Measurements from ENCODE around the gene FNDC7.
"Not testable (repeated sequence)": the region's sequence is repeated elsewhere in the genome, so short reads cannot be mapped to it uniquely, and the experiment has no call there.

The FNDC7 gene

DNA sequence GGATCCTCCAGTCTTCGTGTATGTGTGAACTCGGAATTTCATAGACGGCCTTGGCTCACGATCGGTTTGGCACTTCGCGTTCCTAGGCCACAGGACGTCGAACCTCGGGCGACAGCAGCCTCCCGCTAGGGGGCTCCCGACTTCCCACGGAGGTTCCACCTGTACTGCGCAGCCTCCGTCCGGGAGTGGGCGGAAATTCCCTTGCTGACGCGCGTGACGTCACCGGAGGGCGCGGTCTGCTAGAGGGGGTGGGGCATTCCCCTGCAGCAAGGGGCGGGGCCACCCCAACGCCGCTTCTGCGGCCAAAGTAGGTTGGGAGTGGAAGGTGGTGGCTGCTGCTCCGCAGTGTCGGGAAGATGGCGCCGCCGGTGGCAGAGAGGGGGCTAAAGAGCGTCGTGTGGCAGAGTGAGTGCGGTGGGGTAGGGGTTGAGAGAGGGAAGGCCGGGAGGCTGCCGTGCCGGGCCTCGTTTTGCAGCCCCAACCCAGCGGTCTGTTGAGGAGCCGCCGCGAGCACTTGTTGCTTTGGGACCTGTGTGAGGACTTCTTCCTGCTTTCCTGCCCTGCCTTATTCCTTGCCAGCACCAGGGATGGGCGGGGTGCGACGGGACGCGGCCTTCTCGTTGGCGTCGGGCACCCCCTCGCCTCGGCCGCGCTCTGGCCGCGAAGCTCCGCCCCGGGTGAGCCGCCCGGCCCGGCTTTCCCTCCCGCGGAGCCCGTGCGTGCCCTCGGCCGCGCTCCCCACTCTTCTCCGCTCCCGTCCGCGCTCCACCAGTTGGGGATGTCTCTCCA, 33.9 kb downstream of the FNDC7 start, which contains the start of gene STXBP3:
Gene STXBP3 (plus strand): TSS at position 293 of the 789 bp plus-strand sequence. CDS start 64 bp downstream, at position 357.
- peak; percentile 98 for DNase-seq

- DNase-seq = peak; percentile 55
These were observed 34.6 kb downstream of the FNDC7 start for GRCh38 chr1:108747171-108747850.

GRCh38 chr1:108747898-108748297, 35.2 kb downstream of the FNDC7 start:
- DNase-seq = no peak

DNA sequence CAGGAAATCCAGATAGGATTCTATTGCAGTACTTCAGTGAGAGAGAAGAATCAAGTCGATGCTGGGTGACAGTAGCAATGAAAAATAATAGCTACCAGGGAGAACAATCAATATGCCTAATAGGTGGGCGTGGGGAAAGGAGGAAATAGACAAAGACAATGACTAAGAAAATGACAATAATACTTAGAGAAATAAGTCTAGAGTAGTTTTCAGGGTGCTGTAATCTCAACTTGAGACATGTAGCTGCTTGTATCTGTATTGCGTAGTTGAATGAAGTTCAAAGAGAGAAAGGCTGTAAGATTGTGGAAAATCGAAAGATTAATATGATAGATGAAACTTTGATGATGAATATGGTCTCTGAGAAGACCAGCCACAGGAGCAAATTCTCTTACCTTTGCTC, 36.4 kb downstream of the FNDC7 start:
- DNase-seq = no peak

GRCh38 chr1:108750476-108751181, 37.9 kb downstream of the FNDC7 start:
- no peak for DNase-seq

DNA sequence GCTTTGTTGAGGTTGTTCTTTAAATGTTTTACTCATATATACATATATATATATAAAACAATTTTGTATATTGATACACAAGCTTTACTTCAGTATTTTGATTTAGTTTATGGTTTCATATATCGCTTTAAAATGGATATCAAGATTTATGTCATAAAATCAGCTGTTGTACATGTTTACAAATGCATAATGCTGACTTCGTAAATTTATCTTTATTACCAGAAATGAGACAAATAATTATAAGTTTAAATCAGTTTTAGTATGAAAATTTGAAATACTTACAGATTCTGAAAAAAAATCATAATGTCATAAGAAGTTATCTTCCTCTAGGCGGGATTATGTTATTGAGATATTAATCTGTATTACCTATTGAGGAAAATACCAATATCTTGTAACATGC, 40.7 kb downstream of the FNDC7 start:
- DNase-seq = no peak

DNA sequence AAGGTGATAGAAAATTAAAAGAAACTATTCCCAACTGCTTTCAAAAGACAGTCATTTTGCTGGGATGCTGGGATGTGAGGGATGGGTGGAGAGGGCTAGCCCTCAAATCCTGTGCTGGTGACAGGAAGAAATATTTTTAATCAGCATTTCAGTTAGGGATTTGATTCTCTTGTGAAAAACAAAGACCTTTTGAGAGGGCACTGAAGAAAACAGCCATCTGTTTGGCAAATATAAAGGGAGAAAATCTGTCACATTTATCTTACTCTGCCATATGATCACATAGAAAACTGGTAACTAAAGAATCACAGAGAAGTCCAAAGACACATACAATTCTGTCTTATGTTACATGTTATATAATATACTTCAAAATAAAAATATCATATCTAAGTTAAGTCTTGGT, 46.1 kb downstream of the FNDC7 start:
- peak; percentile 29 for DNase-seq

GRCh38 chr1:108767115-108767514, 54.4 kb downstream of the FNDC7 start:
- no peak for DNase-seq

GRCh38 chr1:108767708-108768107, 55.0 kb downstream of the FNDC7 start:
- no peak for DNase-seq

- no peak for DNase-seq
These were observed 65.1 kb downstream of the FNDC7 start for GRCh38 chr1:108777839-108778238.

DNA sequence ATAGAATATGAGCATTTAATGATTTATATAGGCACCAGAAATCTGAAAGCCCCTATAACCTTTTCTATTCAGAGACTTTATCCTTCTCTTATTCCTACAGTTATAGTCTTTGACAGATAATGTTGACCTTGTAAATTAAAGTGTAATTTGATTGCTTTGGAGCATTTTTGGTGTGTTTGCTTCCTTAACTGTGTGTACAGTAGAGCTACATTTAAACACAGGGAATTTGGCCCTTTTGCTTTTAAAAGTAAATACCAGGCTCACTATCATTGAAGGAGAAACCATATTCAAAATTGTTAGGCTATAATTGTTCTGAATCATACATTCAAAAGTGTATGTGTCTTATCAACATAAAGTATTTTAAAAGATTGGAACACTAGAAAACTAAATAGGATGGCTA, 66.7 kb downstream of the FNDC7 start:
- no peak for DNase-seq

- no peak for DNase-seq
These were observed 68.3 kb downstream of the FNDC7 start for GRCh38 chr1:108780937-108781574.

DNA sequence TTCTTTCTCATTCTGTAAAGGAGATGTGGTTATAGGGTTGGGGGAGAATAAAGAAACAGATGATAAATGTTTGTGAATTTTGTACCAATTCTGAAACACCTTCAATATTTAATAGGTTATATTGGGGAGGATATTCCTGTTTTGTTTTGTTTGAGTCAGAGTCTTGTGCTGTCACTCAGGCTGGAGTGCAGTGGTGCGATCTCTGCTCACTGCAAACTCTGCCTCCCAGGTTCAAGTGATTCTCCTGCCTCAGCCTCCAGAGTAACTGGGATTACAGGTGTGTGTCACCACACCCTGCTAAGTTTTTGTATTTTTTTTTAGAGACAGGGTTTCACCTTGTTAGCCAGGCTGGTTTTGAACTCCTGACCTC, 68.9 kb downstream of the FNDC7 start:
- not testable (repeated sequence) for DNase-seq

DNA sequence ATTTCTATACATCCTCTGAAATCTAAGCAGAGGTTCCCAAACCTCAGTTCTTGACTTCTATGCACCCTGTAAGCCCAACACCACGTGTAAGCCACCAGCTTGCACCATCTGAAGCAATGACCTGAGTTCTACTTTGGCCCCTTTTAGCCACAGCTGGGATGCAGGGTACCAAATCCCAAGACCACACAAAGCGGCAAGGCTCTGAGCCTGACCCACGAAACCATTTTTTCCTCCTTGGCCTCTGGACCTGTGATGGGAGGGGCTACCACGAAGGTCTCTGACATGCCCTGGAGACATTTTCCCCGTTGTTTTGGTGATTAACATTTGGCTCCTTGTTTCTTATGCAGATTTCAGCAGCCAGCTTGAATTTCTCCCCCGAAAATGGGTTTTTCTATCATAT, 72.6 kb downstream of the FNDC7 start:
- DNase-seq = no peak

DNA sequence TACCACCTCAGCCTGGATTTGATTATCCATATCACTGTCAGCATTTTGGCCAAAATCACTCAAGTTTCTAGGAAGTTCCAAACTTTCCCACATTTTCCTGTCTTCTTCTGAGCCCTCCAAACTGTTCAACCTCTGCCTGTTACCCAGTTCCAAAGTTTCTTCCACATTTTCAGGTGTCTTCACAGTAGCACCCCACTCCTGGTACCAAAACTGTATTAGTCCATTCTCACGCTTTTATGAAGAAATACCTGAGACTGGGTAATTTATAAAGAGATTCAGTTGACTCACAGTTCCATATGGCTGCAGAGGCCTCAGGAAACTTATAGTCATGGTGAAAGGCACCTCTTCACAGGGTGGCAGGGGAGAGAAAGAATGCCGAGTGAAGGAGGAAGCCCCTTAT, 73.2 kb downstream of the FNDC7 start:
- no peak for DNase-seq

DNA sequence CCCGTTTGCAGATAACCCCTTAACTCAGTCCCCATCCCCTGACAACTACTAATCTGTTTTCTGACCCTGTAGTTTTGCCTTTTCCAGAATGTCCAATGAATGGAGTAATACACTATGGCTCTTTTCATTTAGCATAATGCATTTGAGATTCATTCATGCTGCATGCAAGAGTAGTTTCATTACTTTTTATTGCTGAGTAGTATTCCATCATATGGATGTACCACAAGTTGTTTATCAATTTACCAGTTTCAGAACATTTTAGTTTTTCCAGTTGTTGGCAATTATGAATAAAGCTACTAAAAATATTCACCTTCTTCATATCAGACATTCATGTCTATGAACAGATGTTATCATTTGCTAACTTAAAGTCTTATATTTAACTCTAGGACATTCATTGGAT, 79.1 kb downstream of the FNDC7 start:
- no peak for DNase-seq

Data from NCI-H2171 (cell line).